GM10266 (cell line): ENCODE results near the gene LUZP1.
A peak's percentile ranks its signal among the peaks of the same experiment; 100 is the strongest.

Experiments
- DNase-seq: peaks from one replicate; pipeline ENCODE4 v3.0.0; 2012; ENCODE audit errors: extremely low spot score
- CTCF ChIP-seq: IDR thresholded peaks from 2 replicates; pipeline ENCODE4 v1.5.1; 2012; ENCODE audit warnings: mild to moderate bottlenecking, low read depth; ENCODE audit not compliant: control insufficient read depth, insufficient read depth; ENCODE audit errors: missing control alignments

LUZP1 gene

DNA sequence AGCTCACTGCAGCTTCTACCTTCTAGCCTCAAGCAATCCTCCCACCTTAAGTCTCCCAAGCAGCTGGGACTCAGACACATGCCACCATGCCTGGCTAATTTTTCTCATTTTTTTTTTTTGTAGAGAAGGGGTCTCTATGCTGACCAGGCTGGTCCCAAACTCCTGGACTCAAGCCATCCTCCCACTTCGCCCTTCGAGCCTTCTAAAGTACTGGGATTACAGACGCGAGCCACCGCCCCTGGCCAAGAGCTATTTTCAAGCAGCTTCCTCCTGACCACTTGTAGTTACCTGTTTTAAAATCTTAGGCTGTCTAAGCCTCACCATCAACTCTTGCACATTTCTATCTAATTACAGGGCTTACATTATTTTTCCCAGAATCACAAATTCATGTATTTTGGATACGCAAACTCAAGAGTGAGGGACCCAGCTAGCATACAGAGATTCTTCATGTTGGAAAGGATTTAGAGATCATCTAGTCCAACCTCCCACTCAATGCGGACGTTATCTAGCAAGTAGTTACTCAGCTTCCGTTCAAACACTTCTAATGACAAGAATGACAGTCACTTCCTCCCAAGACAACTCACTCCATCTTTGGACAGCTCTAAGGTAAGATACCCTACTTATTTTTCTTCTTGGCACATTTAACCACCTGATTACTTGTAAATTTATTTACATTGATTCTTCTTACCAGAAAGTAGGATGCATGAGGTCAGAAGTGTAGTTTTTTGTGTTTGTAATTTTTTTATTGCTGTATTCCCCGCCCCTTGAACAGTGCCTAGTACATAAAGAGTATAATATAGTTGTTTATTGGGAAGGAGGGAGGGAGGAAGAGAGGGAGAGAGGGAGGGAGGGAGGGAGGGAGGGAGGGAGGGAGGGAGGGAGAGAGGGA lies 65.4 kb downstream of the LUZP1 start:
- TF ChIP-seq CTCF: no peak
- DNase-seq: peak; percentile 46

DNA sequence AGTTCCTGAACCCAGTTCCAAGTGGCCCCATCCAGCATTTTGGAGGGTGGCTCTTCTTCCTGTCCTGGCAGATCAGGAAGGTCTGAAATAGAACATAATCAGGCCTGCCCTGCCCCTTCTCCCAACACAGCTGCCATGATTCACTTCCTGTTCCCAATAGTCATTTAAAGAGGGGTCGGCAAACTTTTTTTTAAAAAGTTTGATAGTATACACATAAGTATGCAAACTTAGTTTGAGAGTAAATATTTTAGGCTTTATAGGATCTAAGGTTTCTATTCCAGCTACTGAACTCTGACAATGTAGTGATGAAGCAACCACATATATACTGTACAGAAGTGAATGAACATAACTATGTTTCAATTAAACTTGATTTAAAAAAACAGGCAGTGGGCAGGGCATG lies 66.4 kb downstream of the LUZP1 start:
- TF ChIP-seq CTCF: no peak
- no peak for DNase-seq

DNA sequence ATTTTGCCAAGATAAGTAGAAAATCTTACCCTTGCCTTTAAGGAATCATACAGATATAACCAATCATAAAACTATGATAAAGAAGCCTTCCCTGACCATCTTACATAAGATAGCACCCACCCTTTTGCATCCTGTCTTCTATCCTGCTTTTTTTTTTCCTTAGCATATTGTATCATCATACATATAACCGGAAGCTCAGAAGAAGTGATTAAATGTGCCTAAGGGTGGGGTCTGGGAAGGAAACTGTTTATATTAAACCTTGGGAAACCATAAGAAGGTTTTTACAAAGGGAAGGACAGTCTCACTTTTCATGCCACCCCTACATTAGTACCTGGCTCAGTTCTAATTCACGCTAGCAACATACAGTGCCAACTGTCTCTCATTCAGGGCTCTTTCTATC lies 66.8 kb downstream of the LUZP1 start:
- no peak for DNase-seq
- TF ChIP-seq CTCF: no peak

DNA sequence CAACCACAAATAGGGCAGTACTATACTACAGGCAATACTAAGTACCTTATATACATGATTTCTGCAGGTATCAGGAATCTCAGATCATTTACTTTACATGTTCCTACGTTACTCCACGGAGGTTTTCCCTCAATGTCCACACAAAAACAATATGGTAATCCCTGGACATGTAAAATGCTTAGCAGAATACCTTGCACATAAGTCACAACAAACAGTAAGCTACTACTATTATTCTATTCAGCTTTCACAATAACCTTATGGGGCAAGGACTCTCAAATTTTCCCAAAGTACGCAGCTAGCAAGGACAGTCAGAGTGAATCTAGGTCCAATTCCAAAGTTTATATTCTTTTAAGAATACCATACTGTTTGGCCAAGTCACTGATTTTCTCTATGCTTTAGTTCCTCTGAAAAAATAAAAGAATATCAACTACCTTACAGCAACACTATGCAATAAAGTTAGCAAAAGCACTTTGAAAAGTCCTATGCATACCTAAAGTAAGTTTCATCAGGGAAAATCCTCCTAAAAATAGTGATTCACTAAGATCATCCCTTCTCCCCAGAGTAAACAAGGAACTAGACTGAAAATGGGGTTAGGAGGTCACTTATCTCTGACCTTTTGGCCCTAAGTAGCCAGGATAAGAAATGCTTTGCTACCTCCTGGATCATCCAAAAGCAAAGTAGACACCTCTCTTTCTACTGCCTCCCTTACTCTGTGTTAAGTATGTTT lies 67.4 kb downstream of the LUZP1 start:
- TF ChIP-seq CTCF: no peak
- DNase-seq: no peak

DNA sequence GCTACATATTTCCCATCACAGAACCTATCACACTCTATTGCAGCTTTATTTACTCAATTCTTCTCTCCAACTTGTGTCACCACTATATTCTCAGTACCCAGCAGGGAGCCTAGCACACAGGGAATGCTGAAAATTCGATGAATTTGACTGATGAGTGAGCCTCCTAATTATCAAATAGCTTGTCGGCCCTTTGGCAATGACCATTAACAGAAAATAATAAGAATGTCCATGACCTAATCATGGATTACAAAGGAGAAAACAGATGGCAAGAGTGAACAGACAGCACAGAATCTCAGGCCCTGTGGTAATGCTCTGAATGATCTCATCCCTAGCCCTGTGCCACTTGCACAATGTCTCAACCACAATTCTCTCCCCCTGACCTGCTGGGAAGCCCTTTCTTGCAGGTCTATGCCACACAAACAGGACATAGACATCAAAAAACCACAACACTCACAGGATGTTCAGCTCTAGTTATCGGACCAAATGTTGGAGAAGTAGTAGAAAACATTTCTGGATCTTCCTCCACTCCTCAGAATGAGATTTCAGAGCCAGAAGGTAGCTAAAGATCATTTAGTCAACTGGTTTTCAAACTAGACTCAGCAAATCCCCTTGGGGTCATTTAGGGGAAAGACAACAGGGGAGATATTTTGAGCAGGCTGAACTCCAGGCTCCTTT lies 68.4 kb downstream of the LUZP1 start:
- DNase-seq: no peak
- no peak for TF ChIP-seq CTCF

DNA sequence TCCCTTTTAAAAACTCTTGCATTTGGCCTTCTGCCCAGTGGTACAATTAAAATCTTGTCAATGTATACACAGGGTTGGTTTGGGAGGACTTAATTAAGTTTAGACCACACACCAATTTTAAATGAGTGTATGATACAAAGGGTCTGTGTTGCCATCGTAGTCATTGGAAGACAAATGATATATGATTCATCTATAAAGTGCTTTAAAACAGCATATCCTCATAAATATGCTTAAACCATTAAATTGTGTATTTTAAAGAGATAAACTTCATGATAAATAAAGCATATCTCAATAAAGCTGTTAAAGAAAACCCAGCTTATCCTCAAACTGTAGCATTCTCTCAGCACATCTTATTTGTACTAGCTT lies 69.5 kb downstream of the LUZP1 start:
- TF ChIP-seq CTCF: no peak
- DNase-seq: no peak
